Muscle of leg (tissue), 11 donors: Measurements from ENCODE around the gene IL10RB. TPM values are rescaled to one million over a fixed set of nuclear protein-coding genes. Genes with fewer than 3 reads are reported as not detected.

ENCODE experiments used
- DNase-seq: peaks from one replicate; pipeline ENCODE4 v3.0.0; 2013
- H3K27ac ChIP-seq: one replicate; pipeline ENCODE4 v1.5.1; 2013; ENCODE audit warnings: mild to moderate bottlenecking, low read length, control low read depth
- H3K27me3 ChIP-seq: one replicate; pipeline ENCODE4 v1.6.1; 2013; ENCODE audit warnings: low read length; ENCODE audit not compliant: control insufficient read depth, insufficient read depth
- H3K36me3 ChIP-seq: one replicate; pipeline ENCODE4 v1.6.1; 2013; ENCODE audit warnings: low read length; ENCODE audit not compliant: control insufficient read depth, insufficient read depth
- H3K4me1 ChIP-seq: one replicate; pipeline ENCODE4 v1.6.1; 2013; ENCODE audit warnings: low read length; ENCODE audit not compliant: control insufficient read depth, insufficient read depth
- H3K4me3 ChIP-seq: one replicate; pipeline ENCODE4 v1.5.1; 2013; ENCODE audit warnings: low read length, control low read depth
- H3K9me3 ChIP-seq: replicated peaks from 2 replicates; pipeline ENCODE4 v1.6.1; 2013; ENCODE audit warnings: low read depth, low read length; ENCODE audit not compliant: control insufficient read depth
- WGBS: methylation state at CpG from one replicate; pipeline ENCODE4 v1.1.5; 2013; ENCODE audit warnings: missing lambda C conversion rate; ENCODE audit not compliant: insufficient coverage; 5-methylcytosine and 5-hydroxymethylcytosine counted together
- polyA plus RNA-seq, 8 donors: library from polyadenylated mRNA; unstranded; fragments of 120-200 nt; gene quantifications; one replicate each; pipeline versions ENCODE4 v1.2.1 to v1.2.3, GENCODE V29; 2013; ENCODE audit warnings: inconsistent platforms in 1 of 8, low replicate concordance in 1 of 8; ENCODE audit not compliant: insufficient read length in 8 of 8, insufficient read depth in 1 of 8
- total RNA-seq: library from RNA; stranded (reverse); fragments of 120-200 nt; gene quantifications from one replicate; pipeline ENCODE4 v1.2.4, GENCODE V29; 2013

Gene IL10RB
- total and polyA plus RNA-seq, 9 donors = 13.8 to 25.9 (median 18.9) TPM

DNA sequence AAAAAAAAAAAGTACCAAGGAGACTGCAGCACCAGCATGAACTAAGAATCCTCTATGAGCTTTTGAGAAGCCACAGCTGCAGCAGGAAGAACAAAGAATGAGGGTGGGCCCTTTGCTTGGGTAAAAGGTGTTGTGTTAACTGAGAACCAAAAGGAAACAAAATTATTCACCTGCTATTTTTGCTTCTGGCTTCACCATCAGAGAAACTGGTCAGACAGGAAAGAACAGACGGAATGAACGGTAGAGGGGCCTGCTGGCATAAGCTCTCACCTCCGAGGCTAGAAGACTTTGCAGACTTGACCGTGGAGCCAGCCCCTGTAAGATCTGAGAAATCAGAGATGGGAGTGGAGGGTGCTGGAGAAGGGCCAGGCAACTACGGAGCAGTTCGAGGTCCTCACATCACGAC is 27.6 kb downstream of the IL10RB start:
- Histone ChIP-seq H3K4me1 (peaks cover 4% of the 10 kb centered on the region), H3K9me3 (no peaks in the 10 kb centered on the region), H3K4me3 (no peak overlapping the region), H3K27ac (no peak overlapping the region), H3K36me3 (peaks cover 51% of the 10 kb centered on the region), H3K27me3 (no peaks in the 10 kb centered on the region)
- DNase-seq = no peak
- WGBS = no CpG with 5 or more reads among the region's 7 CpGs

DNA sequence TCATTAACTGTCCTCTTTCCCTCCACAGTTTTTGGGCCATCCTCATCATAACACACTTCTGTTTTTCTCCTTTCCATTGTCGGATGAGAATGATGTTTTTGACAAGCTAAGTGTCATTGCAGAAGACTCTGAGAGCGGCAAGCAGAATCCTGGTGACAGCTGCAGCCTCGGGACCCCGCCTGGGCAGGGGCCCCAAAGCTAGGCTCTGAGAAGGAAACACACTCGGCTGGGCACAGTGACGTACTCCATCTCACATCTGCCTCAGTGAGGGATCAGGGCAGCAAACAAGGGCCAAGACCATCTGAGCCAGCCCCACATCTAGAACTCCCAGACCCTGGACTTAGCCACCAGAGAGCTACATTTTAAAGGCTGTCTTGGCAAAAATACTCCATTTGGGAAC is 30.0 kb downstream of the IL10RB start:
- H3K27me3 ChIP-seq = no peaks in the 10 kb centered on the region
- no peak overlapping the region for H3K4me3 ChIP-seq
- WGBS = 74% methylated on average over 5 of the region's 6 CpGs
- no peak for DNase-seq
- no peak overlapping the region for H3K27ac ChIP-seq
- no peaks in the 10 kb centered on the region for H3K9me3 ChIP-seq
- peaks cover 12% of the 10 kb centered on the region for H3K4me1 ChIP-seq
- peaks cover 35% of the 10 kb centered on the region for H3K36me3 ChIP-seq

DNA sequence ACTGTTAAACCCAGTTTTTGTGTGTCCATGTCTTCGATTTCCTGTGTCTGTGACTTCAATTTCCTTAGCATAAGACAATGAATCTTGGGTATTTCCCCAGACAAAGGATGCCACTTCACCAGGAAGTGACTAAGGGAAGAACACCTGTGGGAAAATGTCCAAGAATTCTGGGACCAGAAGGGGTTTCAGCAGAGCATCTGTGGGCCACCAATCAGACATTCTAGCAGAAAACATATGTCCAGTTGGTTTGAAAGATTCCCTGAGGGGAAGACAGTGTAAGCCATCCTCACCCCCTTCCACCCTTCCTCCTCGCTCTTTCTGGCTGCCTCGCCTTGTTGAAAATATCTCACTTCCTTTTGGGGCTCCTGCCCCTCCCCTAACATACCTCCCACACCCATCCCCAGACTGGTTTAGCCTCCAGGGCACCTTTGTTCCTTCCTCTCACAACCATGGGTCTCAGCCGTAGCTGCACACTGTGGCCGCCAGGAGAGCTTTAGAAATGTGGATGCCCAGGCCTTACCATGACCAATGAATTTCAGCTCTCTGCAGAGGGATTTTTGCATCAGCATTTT is 33.1 kb downstream of the IL10RB start:
- Histone ChIP-seq H3K4me1 (peaks cover 22% of the 10 kb centered on the region), H3K9me3 (no peaks in the 10 kb centered on the region), H3K27me3 (no peaks in the 10 kb centered on the region), H3K4me3 (no peak overlapping the region), H3K36me3 (peaks cover 11% of the 10 kb centered on the region), H3K27ac (peak overlapping the region; percentile 23)
- 51% methylated on average over 4 of the region's 5 CpGs for WGBS
- DNase-seq = no peak

DNA sequence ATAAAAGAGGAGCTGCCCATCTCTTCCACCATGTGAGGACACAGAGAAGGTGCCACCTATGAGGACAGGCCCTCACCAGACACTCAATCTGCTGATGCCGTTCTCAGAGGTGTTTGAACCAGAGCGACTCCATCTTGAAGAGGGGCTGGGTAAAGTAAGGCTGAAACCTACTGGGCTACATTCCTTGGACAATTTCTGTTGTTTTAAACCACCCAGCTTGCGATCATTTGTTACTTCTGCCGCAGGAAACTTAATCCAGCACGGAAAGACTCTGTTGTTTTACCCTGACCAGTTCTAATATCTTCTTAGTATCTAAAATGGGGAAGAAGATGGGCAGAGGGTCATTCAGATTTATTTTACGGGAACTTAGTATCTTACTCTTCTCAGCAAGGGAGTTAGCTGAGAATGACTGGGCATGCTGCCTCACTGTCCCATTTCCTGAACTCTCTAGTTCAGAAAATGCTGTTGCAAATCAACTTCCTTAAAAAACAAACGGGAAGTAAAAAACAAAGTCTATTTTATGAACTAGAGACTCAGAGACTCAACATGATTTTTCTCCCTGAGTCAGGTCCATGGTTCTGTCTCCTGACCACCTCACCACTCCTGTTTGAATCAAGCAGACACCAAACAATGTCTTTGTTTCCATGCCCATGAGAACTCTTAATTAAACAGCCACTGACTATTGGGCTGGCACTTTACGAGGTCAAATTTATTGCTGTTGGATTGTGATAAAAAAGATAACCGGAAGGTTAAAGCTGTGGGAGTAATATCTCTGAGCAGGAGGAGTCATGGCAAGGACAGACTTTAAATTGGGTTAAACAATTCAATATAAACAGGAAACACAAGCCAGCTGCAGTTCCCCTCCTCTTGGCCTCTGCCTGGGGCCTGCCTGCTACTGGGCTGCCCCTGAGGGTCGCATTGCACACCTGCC is 34.8 kb downstream of the IL10RB start:
- Histone ChIP-seq H3K4me1 (peaks cover 22% of the 10 kb centered on the region), H3K9me3 (no peaks in the 10 kb centered on the region), H3K27me3 (no peaks in the 10 kb centered on the region), H3K4me3 (no peak overlapping the region), H3K27ac (peak overlapping the region; percentile 82), H3K36me3 (peaks cover 6% of the 10 kb centered on the region)
- peak; percentile 78 for DNase-seq
- 40% methylated on average over 1 of the region's 10 CpGs for WGBS

DNA sequence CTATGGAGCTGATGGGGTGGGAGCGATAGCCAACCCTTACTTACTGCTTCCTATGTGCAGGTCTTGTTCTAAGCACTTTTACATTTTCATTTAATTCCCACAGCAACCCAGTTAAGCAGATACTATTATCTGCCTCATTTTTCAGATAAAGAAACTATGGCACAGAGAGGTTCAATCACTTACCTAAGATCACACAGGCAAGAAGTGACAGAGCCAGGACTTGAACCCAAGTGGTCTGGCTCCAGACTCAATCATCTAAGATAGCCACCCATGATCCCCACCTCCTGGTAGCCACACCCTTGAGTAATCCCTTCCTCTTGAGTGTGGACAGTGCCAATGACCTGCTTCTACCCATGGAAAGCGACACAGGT is 35.5 kb downstream of the IL10RB start:
- Histone ChIP-seq H3K9me3 (no peaks in the 10 kb centered on the region), H3K4me3 (no peak overlapping the region), H3K27ac (peak overlapping the region; percentile 82), H3K4me1 (peaks cover 22% of the 10 kb centered on the region), H3K27me3 (no peaks in the 10 kb centered on the region), H3K36me3 (no peaks in the 10 kb centered on the region)
- WGBS = 60% methylated on average over 1 of the region's 2 CpGs
- DNase-seq = no peak

DNA sequence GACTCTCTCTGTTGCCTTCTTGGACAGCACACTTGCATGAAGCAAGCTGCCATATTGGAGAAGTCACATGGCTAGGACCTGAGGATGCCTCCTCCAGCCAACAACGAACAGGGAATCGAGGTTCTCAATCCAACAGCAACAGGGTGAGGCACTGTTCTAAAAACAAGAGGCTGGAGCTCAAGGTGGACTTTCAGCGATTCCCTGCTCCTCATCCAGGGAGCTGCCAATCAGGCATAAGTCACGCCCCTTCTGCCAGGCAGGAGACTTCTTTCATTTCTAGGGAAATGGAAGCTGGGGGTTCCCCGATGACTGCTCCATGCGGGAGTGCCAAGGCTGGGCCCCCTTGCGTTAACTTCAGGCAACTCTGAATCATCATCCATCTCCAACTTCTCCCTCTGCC is 35.9 kb downstream of the IL10RB start:
- H3K27me3 ChIP-seq = no peaks in the 10 kb centered on the region
- H3K4me1 ChIP-seq = peaks cover 26% of the 10 kb centered on the region
- no peak overlapping the region for H3K4me3 ChIP-seq
- no peaks in the 10 kb centered on the region for H3K9me3 ChIP-seq
- WGBS = 84% methylated on average over 3 of the region's 7 CpGs
- H3K36me3 ChIP-seq = no peaks in the 10 kb centered on the region
- H3K27ac ChIP-seq = peak overlapping the region; percentile 82
- no peak for DNase-seq

DNA sequence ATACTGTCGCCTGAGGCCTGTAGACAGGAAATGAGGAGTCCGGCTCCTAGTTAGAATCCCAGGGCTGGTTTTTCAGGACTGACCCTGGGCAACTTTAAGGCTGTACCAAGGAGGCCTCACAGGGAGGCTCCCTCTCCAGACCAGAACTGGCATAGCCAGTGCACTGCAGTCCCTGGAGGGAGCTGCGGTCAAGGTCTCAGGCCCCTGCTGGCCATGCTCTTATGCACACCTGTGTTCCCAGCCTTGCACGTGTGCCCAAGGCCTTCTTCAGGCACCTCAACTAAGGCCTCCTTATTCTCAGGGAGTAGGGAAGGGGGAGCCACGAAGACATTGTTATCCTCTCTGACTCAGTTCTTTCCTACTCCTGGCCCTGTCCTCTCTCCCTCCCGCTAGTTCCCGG is 36.6 kb downstream of the IL10RB start:
- Histone ChIP-seq H3K27me3 (no peaks in the 10 kb centered on the region), H3K4me3 (no peak overlapping the region), H3K9me3 (no peaks in the 10 kb centered on the region), H3K27ac (no peak overlapping the region), H3K4me1 (peaks cover 32% of the 10 kb centered on the region), H3K36me3 (no peaks in the 10 kb centered on the region)
- WGBS = no CpG with 5 or more reads among the region's 7 CpGs
- no peak for DNase-seq

DNA sequence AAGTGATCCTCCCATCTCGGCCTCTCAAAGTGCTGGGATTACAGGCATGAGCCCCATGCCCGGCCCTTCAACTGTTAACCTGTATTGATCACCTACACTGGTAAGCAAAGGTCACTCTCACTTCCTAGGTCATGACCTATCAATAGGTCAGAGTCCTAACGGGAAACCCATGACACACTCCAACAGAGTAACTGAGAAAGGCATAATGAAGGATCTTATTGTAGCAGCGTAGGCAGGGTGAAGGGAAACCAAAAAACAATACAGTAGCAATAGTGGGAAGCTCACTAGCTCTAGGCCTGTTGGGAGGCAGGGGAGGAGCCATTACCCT is 39.1 kb downstream of the IL10RB start:
- no peaks in the 10 kb centered on the region for H3K36me3 ChIP-seq
- H3K27ac ChIP-seq = no peak overlapping the region
- H3K27me3 ChIP-seq = no peaks in the 10 kb centered on the region
- H3K4me3 ChIP-seq = no peak overlapping the region
- peaks cover 31% of the 10 kb centered on the region for H3K4me1 ChIP-seq
- no peak for DNase-seq
- WGBS = 92% methylated on average over 2 of the region's 4 CpGs
- H3K9me3 ChIP-seq = peaks cover 7% of the 10 kb centered on the region

DNA sequence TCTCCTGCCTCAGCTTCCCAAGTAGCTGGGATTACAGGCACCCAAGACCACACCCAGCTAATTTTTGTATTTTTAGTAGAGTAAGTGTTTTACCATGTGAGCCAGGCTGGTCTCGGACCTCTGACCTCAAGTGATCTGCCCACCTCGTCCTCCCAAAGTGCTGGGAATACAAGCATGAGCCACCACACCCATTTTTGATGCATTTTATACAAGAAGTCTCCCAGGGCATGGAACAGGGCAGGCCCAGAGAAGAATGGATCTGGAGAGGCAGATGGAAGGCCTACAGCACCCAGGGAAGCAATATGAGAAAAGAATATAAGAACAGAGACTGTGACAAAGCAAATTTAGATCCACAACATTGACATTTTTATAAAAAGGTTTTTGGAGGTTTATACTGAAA is 39.8 kb downstream of the IL10RB start:
- WGBS = no CpG with 5 or more reads among the region's 2 CpGs

DNA sequence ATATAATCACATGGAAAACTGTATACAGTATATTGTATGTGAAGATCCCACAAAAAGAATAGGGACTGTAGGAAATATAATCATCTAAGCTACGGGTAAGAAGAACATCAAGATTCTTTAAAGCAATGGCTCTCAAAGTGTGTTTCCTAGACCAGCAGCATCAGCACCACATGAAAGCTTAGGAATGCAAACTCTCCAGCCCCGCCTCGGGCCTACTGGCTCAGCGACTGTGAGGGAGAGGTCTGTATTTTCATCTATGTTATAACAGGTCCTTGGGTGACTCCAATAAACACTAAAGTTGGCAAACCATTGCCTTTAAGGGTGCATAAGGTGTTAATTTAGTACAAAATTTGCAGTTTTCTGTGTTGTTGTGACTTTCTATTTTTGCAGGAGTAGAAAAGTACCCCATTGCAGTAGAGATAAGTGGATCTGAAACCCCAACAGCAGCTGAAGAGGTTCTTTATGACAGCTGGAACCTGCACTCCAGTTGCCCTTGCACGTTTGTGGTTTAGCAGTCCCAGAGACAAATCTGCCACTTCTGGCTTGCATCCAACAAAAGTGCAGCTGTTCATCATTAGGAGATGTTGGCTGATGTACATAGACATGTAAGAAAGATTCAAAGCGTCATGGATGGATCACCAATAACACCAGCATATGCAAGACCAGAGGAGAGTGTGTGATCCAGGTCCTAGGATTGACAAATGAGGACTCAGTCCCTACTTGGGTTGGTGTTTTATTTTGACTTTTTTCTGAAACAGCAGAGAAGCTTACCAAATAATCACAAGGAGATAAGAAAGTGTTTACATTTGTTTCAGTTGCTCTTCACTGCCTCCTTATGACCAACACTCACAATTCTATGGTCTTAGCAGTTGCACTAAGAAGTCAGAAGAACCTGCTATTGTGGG is 42.7 kb downstream of the IL10RB start:
- H3K4me1 ChIP-seq = peaks cover 17% of the 10 kb centered on the region
- DNase-seq = peak; percentile 92
- WGBS = 0% methylated on average over 1 of the region's 6 CpGs
- no peak overlapping the region for H3K4me3 ChIP-seq
- peaks cover 11% of the 10 kb centered on the region for H3K9me3 ChIP-seq
- peak overlapping the region; percentile 60 for H3K27ac ChIP-seq
- H3K27me3 ChIP-seq = no peaks in the 10 kb centered on the region
- no peaks in the 10 kb centered on the region for H3K36me3 ChIP-seq

More for the DNA sequence above, 39.8 kb downstream of the IL10RB start:
- H3K9me3 ChIP-seq = peaks cover 10% of the 10 kb centered on the region
- no peak overlapping the region for H3K27ac ChIP-seq
- no peaks in the 10 kb centered on the region for H3K27me3 ChIP-seq
- DNase-seq = no peak
- H3K36me3 ChIP-seq = no peaks in the 10 kb centered on the region
- peaks cover 26% of the 10 kb centered on the region for H3K4me1 ChIP-seq
- no peak overlapping the region for H3K4me3 ChIP-seq
